HepG2 (cell line): ENCODE measurements around the gene SMARCAD1. TPM values are rescaled to one million over a fixed set of nuclear protein-coding genes. Genes with fewer than 3 reads are reported as not detected.
A peak's percentile ranks its signal among the peaks of the same experiment; 100 is the strongest.

ENCODE experiments used
- HNRNPK ChIP-seq: fragments of 200-400 bp; formaldehyde crosslinking; IDR thresholded peaks from 2 replicates; pipeline ENCODE4 v1.6.1; 2018; ENCODE audit warnings: low read length, low read depth, moderate library complexity, mild to moderate bottlenecking; ENCODE audit not compliant: poor library complexity, severe bottlenecking
- IRF2 ChIP-seq: IDR thresholded peaks from 2 replicates; pipeline ENCODE4 v1.6.1; 2018; ENCODE audit warnings: missing genetic modification reagents, missing compliant biosample characterization
- MBD4 ChIP-seq: IDR thresholded peaks from 2 replicates; pipeline ENCODE4 v1.6.1; 2012; ENCODE audit warnings: low read length, inconsistent platforms, borderline replicate concordance
- MIER2 ChIP-seq: IDR thresholded peaks from 2 replicates; pipeline ENCODE4 v1.6.1; 2016; ENCODE audit warnings: missing biosample characterization, missing genetic modification reagents
- SRY ChIP-seq: sonication (generic); formaldehyde crosslinking; IDR thresholded peaks from 2 replicates; pipeline ENCODE4 v1.8.0; 2022; ENCODE audit warnings: mild to moderate bottlenecking, missing genetic modification reagents
- ZNF230 ChIP-seq: sonication (generic); formaldehyde crosslinking; IDR thresholded peaks from 2 replicates; pipeline ENCODE4 v1.4.0; 2020; ENCODE audit warnings: mild to moderate bottlenecking, missing genetic modification reagents
- ZNF234 ChIP-seq: sonication (generic); formaldehyde crosslinking; conservative IDR thresholded peaks from 2 replicates; pipeline ENCODE4 v1.5.1; 2020; ENCODE audit warnings: mild to moderate bottlenecking, missing genetic modification reagents
- ZNF615 ChIP-seq: sonication (generic); formaldehyde crosslinking; IDR thresholded peaks from 2 replicates; pipeline ENCODE4 v1.5.0; 2020; ENCODE audit warnings: mild to moderate bottlenecking, missing genetic modification reagents, borderline replicate concordance
- ZNF768 ChIP-seq: sonication (generic); formaldehyde crosslinking; IDR thresholded peaks from 2 replicates; pipeline ENCODE4 v1.4.0; 2020; ENCODE audit warnings: missing genetic modification reagents
- polyA plus RNA-seq, 8 experiments: library from polyadenylated mRNA; depleted of rRNA in 3 of 8; stranded (reverse) in 7 of 8; unstranded in 1 of 8; fragments of >200 nt; fragmentation: Illumina TruSeq in 4 of 8; extraction: Trizol in 4 of 8; gene quantifications; 2 replicates each; pipeline versions ENCODE4 v1.2.1 to v1.2.3, GENCODE V29; 2011 to 2016; ENCODE audit warnings: low read depth in 4 of 8, missing spikeins in 1 of 8, mixed read lengths in 1 of 8; ENCODE audit not compliant: insufficient read depth in 1 of 8
- total RNA-seq, 5 experiments: library from RNA; depleted of rRNA; stranded (reverse); fragments of >200 nt; fragmentation: Illumina TruSeq; extraction: Trizol; gene quantifications; 2 replicates each; pipeline ENCODE4 v1.2.3, GENCODE V29; 2016; ENCODE audit warnings: low read depth in 1 of 5
- TF ChIP-seq, protein P1 (sequence below): sonication (generic); formaldehyde crosslinking; IDR thresholded peaks from one replicate; pipeline ENCODE4 v1.5.1; 2020; ENCODE audit warnings: mild to moderate bottlenecking, missing genetic modification reagents; ENCODE audit errors: not compliant biosample characterization
- TF ChIP-seq, protein P2 (sequence below): sonication (generic); formaldehyde crosslinking; IDR thresholded peaks from 2 replicates; pipeline ENCODE4 v1.4.0; 2020; ENCODE audit warnings: missing genetic modification reagents
- TF ChIP-seq, protein P3 (sequence below): sonication (generic); formaldehyde crosslinking; IDR thresholded peaks from 2 replicates; pipeline ENCODE4 v1.5.0; 2020; ENCODE audit warnings: mild to moderate bottlenecking, low read depth, missing genetic modification reagents, borderline replicate concordance
- TF ChIP-seq, protein P4 (sequence below): sonication (generic); formaldehyde crosslinking; IDR thresholded peaks from 2 replicates; pipeline ENCODE4 v1.4.0; 2020; ENCODE audit warnings: missing genetic modification reagents

Gene SMARCAD1
- total and polyA plus RNA-seq, 2 of the 13 experiments (the other 11 are each of a cell fraction or from before 2014, with no cell fraction given), result 18.2 to 35.9 TPM

DNA sequence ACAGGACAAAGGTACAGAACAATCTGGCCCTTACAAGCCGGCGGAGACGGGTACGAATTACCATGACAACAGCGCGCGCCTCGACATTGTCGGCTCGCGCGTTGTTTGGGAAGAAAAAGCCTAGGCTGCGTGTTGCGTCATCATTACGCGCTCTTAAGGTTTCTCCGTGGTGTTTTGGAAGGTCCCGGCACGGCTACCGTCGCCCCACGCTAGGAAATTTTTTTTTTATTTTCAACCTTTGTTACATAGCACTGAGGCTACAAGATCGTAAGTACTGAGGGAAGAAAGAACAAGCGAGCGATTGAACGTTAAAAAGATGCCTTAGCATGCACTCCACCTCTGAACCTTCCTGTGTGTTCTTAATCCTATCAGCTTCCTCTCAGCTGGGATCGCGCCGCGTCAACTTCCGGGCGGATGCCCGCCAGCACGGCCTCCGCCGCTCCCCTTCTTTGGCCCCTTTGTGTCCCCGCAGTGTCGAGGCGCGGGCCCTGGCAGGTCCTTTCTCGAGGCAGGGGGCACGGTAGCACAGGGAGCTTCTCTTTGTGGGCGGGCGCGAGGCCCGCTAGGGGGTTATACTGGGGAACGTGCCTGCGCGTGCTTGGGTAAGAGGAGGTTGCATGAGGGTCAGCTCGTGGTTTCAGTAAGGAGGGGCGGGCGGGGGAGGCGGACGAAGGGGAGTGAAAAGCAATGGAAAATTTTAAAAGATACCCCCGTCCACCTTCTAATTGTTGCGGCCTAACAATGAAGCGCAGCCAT lies at the start of gene SMARCAD1 (continued):
- TF ChIP-seq, protein P1, sequence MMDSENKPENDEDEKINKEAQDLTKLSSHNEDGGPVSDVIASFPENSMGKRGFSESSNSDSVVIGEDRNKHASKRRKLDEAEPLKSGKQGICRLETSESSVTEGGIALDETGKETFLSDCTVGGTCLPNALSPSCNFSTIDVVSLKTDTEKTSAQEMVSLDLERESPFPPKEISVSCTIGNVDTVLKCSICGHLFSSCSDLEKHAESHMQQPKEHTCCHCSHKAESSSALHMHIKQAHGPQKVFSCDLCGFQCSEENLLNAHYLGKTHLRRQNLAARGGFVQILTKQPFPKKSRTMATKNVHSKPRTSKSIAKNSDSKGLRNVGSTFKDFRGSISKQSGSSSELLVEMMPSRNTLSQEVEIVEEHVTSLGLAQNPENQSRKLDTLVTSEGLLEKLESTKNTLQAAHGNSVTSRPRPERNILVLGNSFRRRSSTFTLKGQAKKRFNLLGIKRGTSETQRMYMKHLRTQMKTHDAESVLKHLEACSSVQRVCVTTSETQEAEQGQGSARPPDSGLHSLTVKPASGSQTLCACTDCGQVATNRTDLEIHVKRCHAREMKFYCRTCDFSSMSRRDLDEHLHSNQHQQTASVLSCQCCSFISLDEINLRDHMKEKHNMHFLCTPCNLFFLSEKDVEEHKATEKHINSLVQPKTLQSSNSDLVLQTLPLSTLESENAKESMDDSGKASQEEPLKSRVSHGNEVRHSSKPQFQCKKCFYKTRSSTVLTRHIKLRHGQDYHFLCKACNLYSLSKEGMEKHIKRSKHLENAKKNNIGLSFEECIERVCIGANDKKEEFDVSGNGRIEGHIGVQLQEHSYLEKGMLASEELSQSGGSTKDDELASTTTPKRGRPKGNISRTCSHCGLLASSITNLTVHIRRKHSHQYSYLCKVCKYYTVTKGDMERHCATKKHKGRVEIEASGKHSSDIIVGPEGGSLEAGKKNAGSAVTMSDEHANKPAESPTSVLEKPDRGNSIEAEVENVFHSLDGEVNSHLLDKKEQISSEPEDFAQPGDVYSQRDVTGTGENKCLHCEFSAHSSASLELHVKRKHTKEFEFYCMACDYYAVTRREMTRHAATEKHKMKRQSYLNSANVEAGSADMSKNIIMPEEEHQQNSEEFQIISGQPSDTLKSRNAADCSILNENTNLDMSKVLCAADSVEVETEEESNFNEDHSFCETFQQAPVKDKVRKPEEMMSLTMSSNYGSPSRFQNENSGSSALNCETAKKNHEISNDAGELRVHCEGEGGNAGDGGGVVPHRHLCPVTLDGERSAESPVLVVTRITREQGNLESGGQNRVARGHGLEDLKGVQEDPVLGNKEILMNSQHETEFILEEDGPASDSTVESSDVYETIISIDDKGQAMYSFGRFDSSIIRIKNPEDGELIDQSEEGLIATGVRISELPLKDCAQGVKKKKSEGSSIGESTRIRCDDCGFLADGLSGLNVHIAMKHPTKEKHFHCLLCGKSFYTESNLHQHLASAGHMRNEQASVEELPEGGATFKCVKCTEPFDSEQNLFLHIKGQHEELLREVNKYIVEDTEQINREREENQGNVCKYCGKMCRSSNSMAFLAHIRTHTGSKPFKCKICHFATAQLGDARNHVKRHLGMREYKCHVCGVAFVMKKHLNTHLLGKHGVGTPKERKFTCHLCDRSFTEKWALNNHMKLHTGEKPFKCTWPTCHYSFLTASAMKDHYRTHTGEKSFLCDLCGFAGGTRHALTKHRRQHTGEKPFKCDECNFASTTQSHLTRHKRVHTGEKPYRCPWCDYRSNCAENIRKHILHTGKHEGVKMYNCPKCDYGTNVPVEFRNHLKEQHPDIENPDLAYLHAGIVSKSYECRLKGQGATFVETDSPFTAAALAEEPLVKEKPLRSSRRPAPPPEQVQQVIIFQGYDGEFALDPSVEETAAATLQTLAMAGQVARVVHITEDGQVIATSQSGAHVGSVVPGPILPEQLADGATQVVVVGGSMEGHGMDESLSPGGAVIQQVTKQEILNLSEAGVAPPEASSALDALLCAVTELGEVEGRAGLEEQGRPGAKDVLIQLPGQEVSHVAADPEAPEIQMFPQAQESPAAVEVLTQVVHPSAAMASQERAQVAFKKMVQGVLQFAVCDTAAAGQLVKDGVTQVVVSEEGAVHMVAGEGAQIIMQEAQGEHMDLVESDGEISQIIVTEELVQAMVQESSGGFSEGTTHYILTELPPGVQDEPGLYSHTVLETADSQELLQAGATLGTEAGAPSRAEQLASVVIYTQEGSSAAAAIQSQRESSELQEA (CRISPR knock-in tag), result no peak
- TF ChIP-seq ZNF230 (CRISPR knock-in tag), result peak; percentile 95
- no peak for TF ChIP-seq MBD4
- no peak for TF ChIP-seq HNRNPK
- TF ChIP-seq ZNF768, result peak; percentile 72; the same call in 1 of the 2 replicates
- TF ChIP-seq ZNF234 (CRISPR knock-in tag), result 0 out of 2 replicates have a peak, but pooled peaks have one; percentile 71
- peak; percentile 88; the same call in 1 of the 2 replicates for TF ChIP-seq ZNF615 (CRISPR knock-in tag)
- TF ChIP-seq, protein P2, sequence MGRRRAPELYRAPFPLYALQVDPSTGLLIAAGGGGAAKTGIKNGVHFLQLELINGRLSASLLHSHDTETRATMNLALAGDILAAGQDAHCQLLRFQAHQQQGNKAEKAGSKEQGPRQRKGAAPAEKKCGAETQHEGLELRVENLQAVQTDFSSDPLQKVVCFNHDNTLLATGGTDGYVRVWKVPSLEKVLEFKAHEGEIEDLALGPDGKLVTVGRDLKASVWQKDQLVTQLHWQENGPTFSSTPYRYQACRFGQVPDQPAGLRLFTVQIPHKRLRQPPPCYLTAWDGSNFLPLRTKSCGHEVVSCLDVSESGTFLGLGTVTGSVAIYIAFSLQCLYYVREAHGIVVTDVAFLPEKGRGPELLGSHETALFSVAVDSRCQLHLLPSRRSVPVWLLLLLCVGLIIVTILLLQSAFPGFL (CRISPR knock-in tag), result no peak
- TF ChIP-seq IRF2 (CRISPR knock-in tag), result peak; percentile 55
- TF ChIP-seq SRY (CRISPR knock-in tag), result peak; percentile 83; the same call in 1 of the 2 replicates
- peak; percentile 62; the same call in 1 of the 2 replicates for TF ChIP-seq MIER2 (CRISPR knock-in tag)
- TF ChIP-seq, protein P3, sequence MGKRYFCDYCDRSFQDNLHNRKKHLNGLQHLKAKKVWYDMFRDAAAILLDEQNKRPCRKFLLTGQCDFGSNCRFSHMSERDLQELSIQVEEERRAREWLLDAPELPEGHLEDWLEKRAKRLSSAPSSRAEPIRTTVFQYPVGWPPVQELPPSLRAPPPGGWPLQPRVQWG (CRISPR knock-in tag), result no peak
- TF ChIP-seq, protein P4, sequence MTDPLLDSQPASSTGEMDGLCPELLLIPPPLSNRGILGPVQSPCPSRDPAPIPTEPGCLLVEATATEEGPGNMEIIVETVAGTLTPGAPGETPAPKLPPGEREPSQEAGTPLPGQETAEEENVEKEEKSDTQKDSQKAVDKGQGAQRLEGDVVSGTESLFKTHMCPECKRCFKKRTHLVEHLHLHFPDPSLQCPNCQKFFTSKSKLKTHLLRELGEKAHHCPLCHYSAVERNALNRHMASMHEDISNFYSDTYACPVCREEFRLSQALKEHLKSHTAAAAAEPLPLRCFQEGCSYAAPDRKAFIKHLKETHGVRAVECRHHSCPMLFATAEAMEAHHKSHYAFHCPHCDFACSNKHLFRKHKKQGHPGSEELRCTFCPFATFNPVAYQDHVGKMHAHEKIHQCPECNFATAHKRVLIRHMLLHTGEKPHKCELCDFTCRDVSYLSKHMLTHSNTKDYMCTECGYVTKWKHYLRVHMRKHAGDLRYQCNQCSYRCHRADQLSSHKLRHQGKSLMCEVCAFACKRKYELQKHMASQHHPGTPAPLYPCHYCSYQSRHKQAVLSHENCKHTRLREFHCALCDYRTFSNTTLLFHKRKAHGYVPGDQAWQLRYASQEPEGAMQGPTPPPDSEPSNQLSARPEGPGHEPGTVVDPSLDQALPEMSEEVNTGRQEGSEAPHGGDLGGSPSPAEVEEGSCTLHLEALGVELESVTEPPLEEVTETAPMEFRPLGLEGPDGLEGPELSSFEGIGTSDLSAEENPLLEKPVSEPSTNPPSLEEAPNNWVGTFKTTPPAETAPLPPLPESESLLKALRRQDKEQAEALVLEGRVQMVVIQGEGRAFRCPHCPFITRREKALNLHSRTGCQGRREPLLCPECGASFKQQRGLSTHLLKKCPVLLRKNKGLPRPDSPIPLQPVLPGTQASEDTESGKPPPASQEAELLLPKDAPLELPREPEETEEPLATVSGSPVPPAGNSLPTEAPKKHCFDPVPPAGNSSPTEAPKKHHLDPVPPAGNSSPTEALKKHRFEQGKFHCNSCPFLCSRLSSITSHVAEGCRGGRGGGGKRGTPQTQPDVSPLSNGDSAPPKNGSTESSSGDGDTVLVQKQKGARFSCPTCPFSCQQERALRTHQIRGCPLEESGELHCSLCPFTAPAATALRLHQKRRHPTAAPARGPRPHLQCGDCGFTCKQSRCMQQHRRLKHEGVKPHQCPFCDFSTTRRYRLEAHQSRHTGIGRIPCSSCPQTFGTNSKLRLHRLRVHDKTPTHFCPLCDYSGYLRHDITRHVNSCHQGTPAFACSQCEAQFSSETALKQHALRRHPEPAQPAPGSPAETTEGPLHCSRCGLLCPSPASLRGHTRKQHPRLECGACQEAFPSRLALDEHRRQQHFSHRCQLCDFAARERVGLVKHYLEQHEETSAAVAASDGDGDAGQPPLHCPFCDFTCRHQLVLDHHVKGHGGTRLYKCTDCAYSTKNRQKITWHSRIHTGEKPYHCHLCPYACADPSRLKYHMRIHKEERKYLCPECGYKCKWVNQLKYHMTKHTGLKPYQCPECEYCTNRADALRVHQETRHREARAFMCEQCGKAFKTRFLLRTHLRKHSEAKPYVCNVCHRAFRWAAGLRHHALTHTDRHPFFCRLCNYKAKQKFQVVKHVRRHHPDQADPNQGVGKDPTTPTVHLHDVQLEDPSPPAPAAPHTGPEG, result peak; percentile 85
